Activated naive CD4-positive, alpha-beta T cell treated with anti-CD3 and anti-CD28 coated beads, Interleukin-2, amount 50 U/mL, for 16 hours (primary cell): Measurements from ENCODE around the gene RAB8B.

Experiments
- DNase-seq: peaks from one replicate; pipeline ENCODE4 v3.0.0-alpha.2; 2020

The RAB8B gene

DNA sequence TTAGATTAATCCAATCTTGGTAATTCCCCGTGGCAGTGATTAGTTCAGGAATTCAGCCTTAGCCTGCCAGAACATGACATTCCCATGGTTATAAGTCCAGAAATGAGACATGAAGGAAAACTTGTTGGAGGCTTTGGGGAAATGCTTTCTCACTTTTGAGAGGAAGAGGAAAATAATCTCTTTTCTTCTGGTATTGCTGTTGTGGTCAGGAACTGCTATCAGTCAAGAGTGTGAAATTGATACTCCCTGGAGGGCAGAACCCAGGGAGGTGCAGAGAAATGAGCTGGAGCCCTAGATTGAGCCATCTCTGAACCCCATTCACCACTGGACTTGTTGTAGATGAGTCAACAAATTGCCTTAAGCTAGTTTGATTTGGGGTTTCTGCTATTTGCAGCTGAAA, 49.4 kb downstream of the RAB8B start:
- DNase-seq, result no peak

DNA sequence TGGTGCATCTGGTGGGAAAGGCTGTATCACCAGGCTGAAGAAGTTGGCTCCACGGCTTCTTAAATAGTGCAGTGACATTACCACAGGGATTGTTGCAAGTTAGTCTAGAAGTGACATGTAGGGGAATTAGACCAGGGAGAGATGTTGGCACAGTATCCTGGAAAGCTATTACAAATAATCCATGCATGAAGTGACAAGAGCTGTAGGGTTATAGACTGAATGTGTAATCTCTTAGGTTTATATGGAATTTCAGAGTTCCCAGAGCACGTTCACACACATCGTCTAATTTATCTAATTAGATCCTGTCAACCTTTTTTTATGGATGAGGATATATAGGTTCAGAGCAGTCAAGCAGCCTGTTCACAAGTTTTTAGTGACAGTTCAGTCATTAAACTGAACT, 50.7 kb downstream of the RAB8B start:
- DNase-seq, result no peak

- no peak for DNase-seq
These were observed 51.9 kb downstream of the RAB8B start for GRCh38 chr15:63241316-63241715.

DNA sequence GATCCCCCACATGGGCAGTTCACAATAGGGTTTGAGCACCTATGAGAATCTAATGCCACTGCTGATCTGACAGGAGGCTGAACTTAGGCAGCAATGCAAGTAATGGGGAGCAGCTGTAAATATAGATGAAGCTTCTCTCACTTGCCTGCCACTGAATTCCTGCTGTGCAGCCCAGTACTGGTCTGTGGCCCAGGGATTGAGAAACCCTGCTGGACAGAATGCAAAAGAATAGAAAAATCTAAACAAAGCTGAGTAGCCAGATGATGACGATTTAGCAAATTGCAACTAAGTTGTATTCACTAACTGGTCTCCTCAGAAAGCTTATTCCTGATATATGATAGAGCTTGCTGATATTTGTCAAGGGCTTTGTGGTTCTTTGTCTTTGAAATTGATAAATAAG, 53.7 kb downstream of the RAB8B start:
- DNase-seq, result no peak

DNA sequence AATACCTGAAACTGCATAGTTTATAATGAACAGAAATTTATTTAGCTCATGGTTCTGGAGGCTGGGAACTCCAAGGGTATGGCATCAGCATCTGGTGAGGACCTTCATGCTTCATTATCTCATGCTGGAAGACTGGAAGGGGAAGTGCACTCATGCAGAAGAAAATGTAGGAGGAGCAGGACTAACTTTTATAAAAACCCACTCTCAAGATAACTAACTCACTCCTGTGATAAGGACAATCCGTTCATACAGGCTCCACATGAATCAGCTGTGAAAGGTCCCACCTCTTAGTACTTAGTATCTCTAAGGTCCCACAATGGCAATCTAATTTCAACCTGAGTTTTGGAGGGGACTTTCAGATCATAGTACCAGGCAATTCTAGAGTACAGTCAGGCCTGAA, 54.4 kb downstream of the RAB8B start:
- DNase-seq, result no peak

GRCh38 chr15:63244399-63244798, 55.0 kb downstream of the RAB8B start:
- DNase-seq, result no peak

GRCh38 chr15:63244976-63245645, 55.7 kb downstream of the RAB8B start:
- DNase-seq, result no peak

- DNase-seq, result no peak
These were observed 57.5 kb downstream of the RAB8B start for GRCh38 chr15:63246691-63247469.

GRCh38 chr15:63250312-63250965, 61.0 kb downstream of the RAB8B start:
- no peak for DNase-seq

- no peak for DNase-seq
These were observed 62.3 kb downstream of the RAB8B start for GRCh38 chr15:63251701-63252100.

DNA sequence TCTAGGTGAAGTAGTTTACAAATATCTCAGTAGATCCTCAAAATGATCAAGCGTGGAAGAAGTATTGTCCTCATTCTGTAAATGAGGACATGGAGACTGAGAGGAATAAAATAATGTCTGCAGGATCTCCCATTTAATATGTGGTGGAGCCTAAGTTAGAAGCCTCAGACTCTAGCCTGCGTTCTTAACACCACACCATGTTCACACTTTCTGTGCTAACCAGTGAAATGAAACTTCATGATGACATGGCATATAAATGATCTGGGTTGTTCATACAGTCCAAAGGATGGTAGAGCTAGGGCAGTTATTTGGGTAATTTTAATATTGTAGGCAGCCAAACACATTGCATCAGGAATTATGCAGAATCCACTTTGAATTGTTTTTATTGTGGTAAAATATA, 62.9 kb downstream of the RAB8B start:
- DNase-seq, result no peak

- no peak for DNase-seq
These were observed 65.6 kb downstream of the RAB8B start for GRCh38 chr15:63254991-63255390.

- no peak for DNase-seq
These were observed 66.1 kb downstream of the RAB8B start for GRCh38 chr15:63255489-63255990.

DNA sequence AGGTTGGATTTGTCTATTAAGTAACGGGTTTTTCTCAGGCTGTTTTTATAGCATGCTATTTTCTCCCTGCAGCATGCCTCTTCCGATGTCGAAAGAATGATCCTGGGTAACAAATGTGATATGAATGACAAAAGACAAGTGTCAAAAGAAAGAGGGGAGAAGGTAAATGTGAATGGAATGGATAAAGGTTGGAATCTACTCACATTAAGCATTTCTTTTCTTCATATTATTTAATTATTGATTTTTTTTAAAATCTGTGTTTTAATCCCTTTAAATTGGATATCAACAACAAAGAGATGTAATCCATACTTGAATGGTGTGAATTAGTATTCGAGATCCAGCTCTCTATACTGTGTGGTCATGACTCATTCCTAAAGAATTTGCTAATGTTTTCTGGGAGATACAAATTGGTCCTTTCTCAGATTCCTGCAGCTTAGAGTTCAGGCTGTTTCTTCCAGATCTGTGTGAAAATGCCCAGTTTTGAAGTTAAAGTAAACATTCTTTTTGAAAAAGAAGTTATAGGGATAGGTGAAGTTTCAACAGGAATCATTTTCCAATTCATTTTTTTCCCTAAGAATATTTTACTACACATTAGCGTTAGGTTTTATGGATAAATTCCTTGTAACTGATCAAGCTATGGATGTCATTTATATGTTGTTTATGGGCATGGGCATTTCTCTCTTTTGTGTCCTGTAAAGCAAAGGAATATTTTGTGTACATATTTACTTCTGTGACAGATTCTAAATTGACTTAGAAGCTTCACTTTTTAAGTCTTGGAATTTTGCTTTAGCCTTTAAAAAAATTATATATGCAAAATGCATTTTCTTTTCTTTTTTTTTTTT, 67.2 kb downstream of the RAB8B start:
- DNase-seq, result no peak

GRCh38 chr15:63258658-63259057, 69.3 kb downstream of the RAB8B start:
- no peak for DNase-seq

- no peak for DNase-seq
These were observed 71.4 kb downstream of the RAB8B start for GRCh38 chr15:63260791-63261190.

GRCh38 chr15:63261311-63261710, 71.9 kb downstream of the RAB8B start:
- no peak for DNase-seq

- DNase-seq, result no peak
These were observed 74.1 kb downstream of the RAB8B start for GRCh38 chr15:63263519-63263918.

DNA sequence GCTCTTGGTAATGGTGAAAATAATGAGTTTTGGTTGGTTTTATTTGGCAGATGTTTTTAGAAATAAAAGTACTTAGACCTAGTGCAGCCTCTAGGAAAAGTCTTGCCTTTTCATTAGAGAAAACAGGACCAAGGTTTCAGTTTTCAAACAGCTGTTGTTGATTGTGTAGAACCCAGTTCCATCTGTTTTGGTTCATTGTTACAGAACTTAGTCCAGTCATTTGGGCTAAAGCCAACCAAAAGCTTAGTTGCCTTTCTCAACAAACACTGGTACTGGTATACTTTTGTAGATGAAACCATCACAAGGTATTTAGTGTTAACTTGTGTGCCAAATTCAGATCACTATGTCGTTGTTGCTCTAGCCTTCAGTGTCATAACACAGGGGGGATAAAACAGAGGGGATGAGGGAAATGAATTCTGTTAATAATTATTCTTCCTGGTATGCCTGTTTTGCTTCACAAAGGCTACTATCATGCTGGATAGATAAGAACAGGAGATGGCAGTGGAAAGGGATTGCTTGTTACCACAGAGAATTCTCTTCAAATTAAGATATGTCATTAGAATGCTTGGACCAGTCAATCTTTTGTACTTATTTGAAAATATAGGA, 75.4 kb downstream of the RAB8B start:
- no peak for DNase-seq

DNA sequence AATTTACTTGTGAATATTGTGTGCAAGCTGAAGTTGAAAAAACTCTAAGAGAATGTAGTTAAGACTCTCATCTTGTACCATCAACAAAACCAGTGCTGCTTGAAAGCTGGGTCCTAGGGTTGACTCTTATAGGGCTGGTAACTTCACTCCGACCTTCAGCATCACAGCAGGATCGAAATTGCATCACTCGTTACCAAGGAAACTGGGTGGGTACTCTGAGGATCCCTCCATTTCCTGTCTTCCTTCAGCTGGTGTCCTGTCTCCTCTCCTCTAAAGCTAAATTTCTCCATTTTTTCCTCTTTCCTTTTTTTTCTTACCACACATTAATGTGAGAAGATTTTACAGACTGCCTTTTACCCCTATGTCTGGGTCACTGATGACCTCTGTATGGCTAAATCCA, 85.0 kb downstream of the RAB8B start:
- DNase-seq, result no peak

DNA sequence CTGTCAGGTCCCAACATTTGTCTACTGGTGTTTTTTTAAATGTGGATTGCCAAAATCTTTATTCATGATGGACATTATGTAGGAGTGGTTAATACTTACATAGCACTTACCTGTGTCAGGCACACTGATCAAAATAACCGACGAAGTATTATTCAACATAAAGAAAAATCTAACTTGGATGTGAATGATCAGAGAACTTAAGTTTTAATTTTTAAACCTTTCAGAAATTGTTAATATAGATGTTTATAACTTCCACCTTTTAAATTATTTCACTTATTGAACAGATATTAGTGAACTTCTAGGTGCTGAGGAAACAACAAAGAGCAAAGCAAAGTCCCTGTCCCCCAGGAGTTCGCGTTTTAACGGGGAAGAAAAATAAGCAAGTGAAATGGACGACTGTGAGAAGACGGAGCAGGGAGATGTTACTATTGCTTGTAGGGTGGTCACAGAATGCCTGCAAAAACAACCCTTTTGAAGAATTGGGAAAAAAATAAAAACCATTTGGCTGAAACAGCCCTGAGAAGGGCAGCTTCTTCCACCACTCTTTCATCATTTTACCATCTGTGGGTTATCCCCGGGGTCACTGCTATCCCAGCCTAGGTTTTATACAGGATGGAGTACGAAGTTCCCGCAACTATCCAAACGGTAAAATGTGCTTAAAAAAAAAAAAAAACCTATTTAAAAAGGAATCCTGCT, 87.1 kb downstream of the RAB8B start:
- DNase-seq, result no peak
